Uterus (tissue), 4 donors: ENCODE measurements around the gene CTSC. TPM values are rescaled to one million over a fixed set of nuclear protein-coding genes. Genes with fewer than 3 reads are reported as not detected.

Experiments
- DNase-seq, 2 donors: peaks; one replicate each; pipeline ENCODE4 v3.0.0-alpha.2; 2019 to 2020
- H3K27ac ChIP-seq, 2 donors: fragments of 200-600 bp; sonication (generic); 1 replicate in 1 of 2; 2 replicates in 1 of 2; pipeline ENCODE4 v1.5.1; 2016 to 2018
- H3K27me3 ChIP-seq, 2 donors: fragments of 200-600 bp; sonication (generic); one replicate each; pipeline ENCODE4 v1.5.1; 2018 to 2019; ENCODE audit warnings: control low read depth in 1 of 2
- H3K36me3 ChIP-seq, 2 donors: fragments of 200-600 bp; sonication (generic); one replicate each; pipeline ENCODE4 v1.5.1; 2019; ENCODE audit warnings: control low read depth in 1 of 2
- H3K4me1 ChIP-seq, 2 donors: fragments of 200-600 bp; sonication (generic); one replicate each; pipeline ENCODE4 v1.5.1; 2018 to 2019; ENCODE audit warnings: control low read depth in 1 of 2
- H3K4me3 ChIP-seq, 2 donors: fragments of 200-600 bp; sonication (generic); 1 replicate in 1 of 2; 2 replicates in 1 of 2; pipeline ENCODE4 v1.5.1; 2018 to 2019; ENCODE audit warnings: mild to moderate bottlenecking in 1 of 2
- H3K9me3 ChIP-seq, 2 donors: fragments of 200-600 bp; sonication (generic); one replicate each; pipeline ENCODE4 v1.5.1; 2019; ENCODE audit warnings: control low read depth in 1 of 2
- POLR2A ChIP-seq, 2 donors: fragments of 450-650 bp; IDR thresholded peaks; one replicate each; pipeline ENCODE4 v1.6.1; 2016; ENCODE audit warnings: antibody characterized with exemption in 2 of 2, mild to moderate bottlenecking in 1 of 2, moderate library complexity in 1 of 2
- intact Hi-C: fragments of 100-400 bp; cut with DNase I; formaldehyde crosslinking; loops from one replicate; pipeline ENCODE4 v1.15.1; 2023; ENCODE audit warnings: low total_unique reads
- total RNA-seq, 4 donors: library from RNA; depleted of rRNA in 3 of 4; stranded (reverse); fragments of >200 nt in 3 of 4; gene quantifications; one replicate each; pipeline versions ENCODE4 v1.1.0 to v1.2.4, GENCODE V29; 2014 to 2023
- TF ChIP-seq, protein P1 (sequence below), 4 experiments: fragments of 200-600 bp in 2 of 4; fragments of 450-650 bp in 2 of 4; sonication (generic) in 2 of 4; IDR thresholded peaks; one replicate each; pipeline ENCODE4 v1.5.1; 2016 to 2019; ENCODE audit warnings: antibody characterized with exemption in 4 of 4, mild to moderate bottlenecking in 2 of 4, moderate library complexity in 1 of 4
- donor health status: DM: yes; HTN: yes; CAD: no.

Gene CTSC
- total RNA-seq, 4 donors from 2014 or later, result 28.8 to 182 (median 36.3) TPM

DNA sequence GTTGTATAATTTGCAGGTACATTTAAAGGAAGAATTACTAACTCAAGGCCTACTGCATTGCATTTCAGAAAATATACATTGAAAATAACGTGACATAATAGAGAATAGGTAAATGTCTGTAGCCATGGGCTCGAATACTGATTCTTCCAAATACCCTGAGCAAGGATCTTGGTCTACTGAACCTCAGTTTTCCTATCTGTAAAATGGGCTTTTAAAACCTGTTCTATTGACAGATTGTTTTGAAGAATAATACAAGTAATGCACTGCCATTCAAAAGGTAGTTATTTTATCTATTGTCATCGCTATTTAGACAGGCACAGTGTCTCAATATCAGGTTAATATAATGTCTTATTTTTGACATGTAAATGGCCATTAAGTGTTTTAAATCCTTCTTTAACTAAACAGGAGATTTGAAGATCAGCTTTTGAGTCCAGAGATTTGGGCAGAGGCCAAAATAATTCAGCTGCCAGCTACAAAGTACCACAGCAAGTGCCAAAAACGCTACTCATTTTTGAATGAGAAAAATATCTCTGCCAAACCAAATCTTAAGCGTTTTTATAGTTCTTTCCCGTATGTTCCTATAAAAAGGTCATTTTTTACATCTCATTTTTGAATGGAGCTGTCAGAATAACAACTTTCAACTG, 56.7 kb downstream of the CTSC start:
- no peaks in the 10 kb centered on the region for H3K27me3 ChIP-seq
- no peaks in the 10 kb centered on the region for H3K4me1 ChIP-seq

DNA sequence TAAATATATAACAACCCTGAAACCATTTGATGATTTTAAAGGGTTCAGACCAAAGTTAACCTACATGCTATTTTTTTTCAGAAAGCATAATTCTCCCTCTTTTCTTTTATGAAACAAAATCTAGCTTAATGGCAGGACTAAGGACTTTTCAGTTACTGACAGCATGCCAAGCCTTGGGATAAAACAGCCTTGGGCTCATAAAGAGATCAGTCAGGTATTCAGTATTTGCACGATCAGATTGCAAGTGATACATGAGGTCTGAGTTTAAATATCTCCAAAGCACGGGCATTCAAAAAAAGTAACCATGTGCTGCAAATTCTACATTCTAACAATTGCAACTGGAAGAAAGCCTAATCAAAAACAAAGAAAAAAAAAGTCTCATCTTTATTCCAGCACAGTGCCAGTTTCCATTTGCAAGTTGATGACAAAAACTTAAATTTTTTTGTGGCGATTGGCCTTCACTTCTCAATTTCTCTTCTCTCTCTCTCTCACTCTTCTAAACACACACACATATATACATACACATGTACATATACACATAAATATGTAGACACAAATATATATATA, 60.1 kb downstream of the CTSC start:
- Histone ChIP-seq H3K9me3 (no peaks in the 10 kb centered on the region), H3K4me1 (no peaks in the 10 kb centered on the region), H3K36me3 (no peaks in the 10 kb centered on the region), H3K27ac (no peak overlapping the region), H3K4me3 (no peak overlapping the region), H3K27me3 (no peaks in the 10 kb centered on the region)
- TF ChIP-seq POLR2A (IDR thresholded peaks at IDR 0.05), result no peak
- TF ChIP-seq, protein P1, sequence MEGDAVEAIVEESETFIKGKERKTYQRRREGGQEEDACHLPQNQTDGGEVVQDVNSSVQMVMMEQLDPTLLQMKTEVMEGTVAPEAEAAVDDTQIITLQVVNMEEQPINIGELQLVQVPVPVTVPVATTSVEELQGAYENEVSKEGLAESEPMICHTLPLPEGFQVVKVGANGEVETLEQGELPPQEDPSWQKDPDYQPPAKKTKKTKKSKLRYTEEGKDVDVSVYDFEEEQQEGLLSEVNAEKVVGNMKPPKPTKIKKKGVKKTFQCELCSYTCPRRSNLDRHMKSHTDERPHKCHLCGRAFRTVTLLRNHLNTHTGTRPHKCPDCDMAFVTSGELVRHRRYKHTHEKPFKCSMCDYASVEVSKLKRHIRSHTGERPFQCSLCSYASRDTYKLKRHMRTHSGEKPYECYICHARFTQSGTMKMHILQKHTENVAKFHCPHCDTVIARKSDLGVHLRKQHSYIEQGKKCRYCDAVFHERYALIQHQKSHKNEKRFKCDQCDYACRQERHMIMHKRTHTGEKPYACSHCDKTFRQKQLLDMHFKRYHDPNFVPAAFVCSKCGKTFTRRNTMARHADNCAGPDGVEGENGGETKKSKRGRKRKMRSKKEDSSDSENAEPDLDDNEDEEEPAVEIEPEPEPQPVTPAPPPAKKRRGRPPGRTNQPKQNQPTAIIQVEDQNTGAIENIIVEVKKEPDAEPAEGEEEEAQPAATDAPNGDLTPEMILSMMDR (IDR thresholded peaks at IDR 0.05), result no peak
- no peak for DNase-seq
- intact Hi-C loops, result no loop called here

More for the DNA sequence above, 56.7 kb downstream of the CTSC start:
- Histone ChIP-seq H3K27ac (no peak overlapping the region), H3K4me3 (no peak overlapping the region), H3K9me3 (no peaks in the 10 kb centered on the region), H3K36me3 (no peaks in the 10 kb centered on the region)
- DNase-seq, result no peak
- intact Hi-C loops, result no loop called here
- TF ChIP-seq, protein P1 (IDR thresholded peaks at IDR 0.05), result no peak
- no peak for TF ChIP-seq POLR2A (IDR thresholded peaks at IDR 0.05)

DNA sequence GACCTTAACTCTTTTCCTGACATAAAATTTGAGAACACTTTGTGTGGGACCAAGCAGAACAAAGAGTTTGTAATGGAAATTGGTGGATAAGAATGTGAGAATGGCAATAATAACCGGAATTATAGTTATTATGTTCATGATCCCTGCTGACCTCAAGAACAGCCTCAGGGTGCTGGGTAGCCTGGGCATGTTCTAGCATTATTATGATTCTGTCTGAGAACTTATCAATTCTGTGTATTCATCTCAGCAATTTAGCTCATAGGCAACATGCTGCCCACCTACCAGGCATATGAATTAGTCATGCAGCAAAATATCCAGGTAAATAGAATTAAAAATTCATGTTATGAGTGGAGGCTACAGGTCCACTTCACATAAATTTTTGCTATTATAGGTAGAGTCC, 61.9 kb downstream of the CTSC start:
- no peak overlapping the region for H3K27ac ChIP-seq
- no peaks in the 10 kb centered on the region for H3K36me3 ChIP-seq
- no peaks in the 10 kb centered on the region for H3K27me3 ChIP-seq
- TF ChIP-seq, protein P1 (IDR thresholded peaks at IDR 0.05), result no peak
- no peak for TF ChIP-seq POLR2A (IDR thresholded peaks at IDR 0.05)
- H3K4me1 ChIP-seq, result no peaks in the 10 kb centered on the region
- no peaks in the 10 kb centered on the region for H3K9me3 ChIP-seq
- H3K4me3 ChIP-seq, result no peak overlapping the region
- DNase-seq, result no peak
- intact Hi-C loops, result no loop called here

DNA sequence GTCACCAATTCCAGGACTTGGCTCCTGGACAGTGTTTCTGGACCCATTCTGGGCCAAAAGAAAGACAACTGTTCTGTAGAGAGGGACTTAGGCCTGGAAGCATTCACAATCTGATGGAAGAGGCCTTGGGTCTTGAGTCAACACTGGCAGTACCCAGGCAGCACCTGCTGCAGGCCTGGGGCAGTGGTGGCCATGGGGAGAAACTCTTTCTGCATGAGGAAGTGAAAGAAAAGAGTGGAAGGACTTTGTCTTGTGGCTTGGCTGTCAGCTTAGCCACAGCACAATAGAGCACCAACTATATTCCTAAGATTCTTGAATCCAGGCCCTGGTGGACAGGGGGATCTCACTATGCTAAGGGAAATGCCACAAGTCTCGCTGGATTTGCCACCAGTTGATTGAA, 70.6 kb downstream of the CTSC start:
- no peaks in the 10 kb centered on the region for H3K9me3 ChIP-seq
- no peaks in the 10 kb centered on the region for H3K27me3 ChIP-seq
- no peaks in the 10 kb centered on the region for H3K36me3 ChIP-seq
- no peak overlapping the region for H3K4me3 ChIP-seq
- H3K4me1 ChIP-seq, result no peaks in the 10 kb centered on the region
- intact Hi-C loops, result no loop called here
- DNase-seq, result no peak
- H3K27ac ChIP-seq, result no peak overlapping the region
- TF ChIP-seq POLR2A (IDR thresholded peaks at IDR 0.05), result no peak
- TF ChIP-seq, protein P1 (IDR thresholded peaks at IDR 0.05), result no peak

- no peak overlapping the region for H3K27ac ChIP-seq
- no peaks in the 10 kb centered on the region for H3K9me3 ChIP-seq
- H3K36me3 ChIP-seq, result no peaks in the 10 kb centered on the region
- TF ChIP-seq, protein P1 (IDR thresholded peaks at IDR 0.05), result no peak
- TF ChIP-seq POLR2A (IDR thresholded peaks at IDR 0.05), result no peak
- DNase-seq, result no peak
- H3K4me1 ChIP-seq, result no peaks in the 10 kb centered on the region
- intact Hi-C loops, result no loop called here
- H3K4me3 ChIP-seq, result no peak overlapping the region
- H3K27me3 ChIP-seq, result no peaks in the 10 kb centered on the region
Observed at GRCh38 chr11:88266157-88266556, 71.4 kb downstream of the CTSC start.
